A549 (cell line): ENCODE results near the gene CAV1. TPM values are rescaled to one million over a fixed set of nuclear protein-coding genes. Genes with fewer than 3 reads are reported as not detected.

ENCODE experiments used
- ATAC-seq, 2 experiments: fragments of 200-7000 bp in 1 of 2; fragments of >200 bp in 1 of 2; cut with Nextera tagmentation in 1 of 2; cut with Tn5 transposase in 1 of 2; 3 replicates each; pipeline versions ENCODE4 v1.8.0 to v1.9.1; 2018 to 2020; ENCODE audit warnings: mild to moderate bottlenecking in 1 of 2, moderate library complexity in 1 of 2
- CTCF ChIA-PET: fragments of 300-600 bp; sonication (Branson Sonifier 250); formaldehyde crosslinking; extraction: SDS; loops from one replicate; lab custom pipeline; 2021; ENCODE audit warnings: antibody characterized with exemption, inconsistent platforms; lab: Yijun Ruan, JAX
- POLR2A ChIA-PET: fragments of 350-600 bp; formaldehyde crosslinking; extraction: SDS; loops from one replicate; lab custom pipeline; 2021; ENCODE audit warnings: antibody characterized with exemption, inconsistent platforms; lab: Yijun Ruan, JAX
- DNase-seq, 2 experiments: peaks; one replicate each; pipeline versions ENCODE4 v3.0.0 to v3.0.0-alpha.2; 2011 to 2016; ENCODE audit warnings: low read depth in 1 of 2, low spot score in 1 of 2
- FAIRE-seq: peaks from 2 replicates; lab custom pipeline; 2011; peaks lifted over from hg19 to GRCh38; lab: Jason Lieb, UNC
- H3K27ac ChIP-seq, 2 experiments: fragments of >200 bp; sonication (Bioruptor Twin); formaldehyde crosslinking; 3 replicates each; pipeline ENCODE4 v1.5.1; 2016 to 2017
- H3K4me1 ChIP-seq: fragments of >200 bp; sonication (Bioruptor Twin); formaldehyde crosslinking; 3 replicates; pipeline ENCODE4 v1.6.1; 2016
- H3K4me2 ChIP-seq: fragments of >200 bp; sonication (Bioruptor Twin); formaldehyde crosslinking; 3 replicates; pipeline ENCODE4 v1.6.1; 2016
- H3K4me3 ChIP-seq: fragments of >200 bp; sonication (Bioruptor Twin); formaldehyde crosslinking; 3 replicates; pipeline ENCODE4 v1.5.1; 2016
- H3K9me3 ChIP-seq: fragments of >200 bp; sonication (Bioruptor Twin); formaldehyde crosslinking; 3 replicates; pipeline ENCODE4 v1.6.1; 2016
- CBX2 ChIP-seq: fragments of 200-600 bp; sonication (generic); IDR thresholded peaks from 2 replicates; pipeline ENCODE4 v1.6.1; 2016; ENCODE audit warnings: low read depth, mild to moderate bottlenecking, borderline replicate concordance
- EHMT2 ChIP-seq: fragments of 200-600 bp; sonication (generic); IDR thresholded peaks from 2 replicates; pipeline ENCODE4 v1.6.1; 2016; ENCODE audit warnings: antibody characterized with exemption, low read depth, mild to moderate bottlenecking, moderate library complexity
- EP300 ChIP-seq, 2 experiments: fragments of >200 bp; sonication (Bioruptor Twin); formaldehyde crosslinking; IDR thresholded peaks; 2 replicates in 1 of 2; 3 replicates in 1 of 2; pipeline ENCODE4 v1.6.1; 2016 to 2017
- FOSB ChIP-seq: fragments of 250-450 bp; sonication (Bioruptor Pico); IDR thresholded peaks from 2 replicates; pipeline ENCODE4 v1.5.0; 2020; ENCODE audit warnings: mild to moderate bottlenecking, moderate library complexity
- HOXA7 ChIP-seq: fragments of 250-450 bp; sonication (Bioruptor Pico); IDR thresholded peaks from 2 replicates; pipeline ENCODE4 v1.5.0; 2020; ENCODE audit warnings: mild to moderate bottlenecking, moderate library complexity
- HOXB5 ChIP-seq: fragments of 250-450 bp; sonication (Bioruptor Pico); IDR thresholded peaks from 2 replicates; pipeline ENCODE4 v1.5.0; 2020; ENCODE audit warnings: mild to moderate bottlenecking, moderate library complexity
- MYC ChIP-seq: IDR thresholded peaks from 2 replicates; pipeline ENCODE4 v1.6.1; 2012; ENCODE audit warnings: mild to moderate bottlenecking, inconsistent platforms, low read length, improper control_type of control experiment, borderline replicate concordance
- POLR2AphosphoS2 ChIP-seq: conservative IDR thresholded peaks from 2 replicates; pipeline ENCODE4 v1.6.1; 2012; ENCODE audit warnings: low read length, improper control_type of control experiment, inconsistent platforms
- RAD21 ChIP-seq, 2 experiments: fragments of >200 bp in 1 of 2; sonication (Bioruptor Twin) in 1 of 2; formaldehyde crosslinking in 1 of 2; IDR thresholded peaks in 1 of 2; conservative IDR thresholded peaks in 1 of 2; 2 replicates in 1 of 2; 3 replicates in 1 of 2; pipeline ENCODE4 v1.6.1; 2012 to 2018; ENCODE audit warnings: inconsistent platforms in 1 of 2
- WGBS: methylation state at CpG from one replicate; pipeline ENCODE4 v1.1.6; 2017; ENCODE audit errors: missing lambda C conversion rate; 5-methylcytosine and 5-hydroxymethylcytosine counted together
- polyA plus RNA-seq, 4 experiments: library from polyadenylated mRNA; depleted of rRNA in 3 of 4; stranded (reverse); fragments of >200 nt; fragmentation: RNase III in 1 of 4; extraction: RNeasy Plus Mini Kit Qiagen cat#74134 plus additional on column Dnase treatment in 1 of 4; gene quantifications; 2 replicates in 3 of 4; 3 replicates in 1 of 4; pipeline ENCODE4 v1.2.3, GENCODE V29; 2011 to 2017
- TF ChIP-seq, protein P1 (sequence below): IDR thresholded peaks from 2 replicates; pipeline ENCODE4 v1.6.1; 2012
- TF ChIP-seq, protein P2 (sequence below): fragments of >200 bp; sonication (Bioruptor Twin); formaldehyde crosslinking; IDR thresholded peaks from 3 replicates; pipeline ENCODE4 v1.5.1; 2016
- TF ChIP-seq, protein P3 (sequence below): fragments of >200 bp; sonication (Bioruptor Twin); formaldehyde crosslinking; IDR thresholded peaks from 2 replicates; pipeline ENCODE4 v1.6.1; 2016
- TF ChIP-seq, protein P4 (sequence below): fragments of 250-450 bp; sonication (Bioruptor Pico); IDR thresholded peaks from 2 replicates; pipeline ENCODE4 v1.5.0; 2021; ENCODE audit warnings: mild to moderate bottlenecking, moderate library complexity, borderline replicate concordance

The CAV1 gene
- polyA plus RNA-seq, 2 of the 4 experiments (the other 2 are of a cell fraction): 365 to 493 TPM

DNA sequence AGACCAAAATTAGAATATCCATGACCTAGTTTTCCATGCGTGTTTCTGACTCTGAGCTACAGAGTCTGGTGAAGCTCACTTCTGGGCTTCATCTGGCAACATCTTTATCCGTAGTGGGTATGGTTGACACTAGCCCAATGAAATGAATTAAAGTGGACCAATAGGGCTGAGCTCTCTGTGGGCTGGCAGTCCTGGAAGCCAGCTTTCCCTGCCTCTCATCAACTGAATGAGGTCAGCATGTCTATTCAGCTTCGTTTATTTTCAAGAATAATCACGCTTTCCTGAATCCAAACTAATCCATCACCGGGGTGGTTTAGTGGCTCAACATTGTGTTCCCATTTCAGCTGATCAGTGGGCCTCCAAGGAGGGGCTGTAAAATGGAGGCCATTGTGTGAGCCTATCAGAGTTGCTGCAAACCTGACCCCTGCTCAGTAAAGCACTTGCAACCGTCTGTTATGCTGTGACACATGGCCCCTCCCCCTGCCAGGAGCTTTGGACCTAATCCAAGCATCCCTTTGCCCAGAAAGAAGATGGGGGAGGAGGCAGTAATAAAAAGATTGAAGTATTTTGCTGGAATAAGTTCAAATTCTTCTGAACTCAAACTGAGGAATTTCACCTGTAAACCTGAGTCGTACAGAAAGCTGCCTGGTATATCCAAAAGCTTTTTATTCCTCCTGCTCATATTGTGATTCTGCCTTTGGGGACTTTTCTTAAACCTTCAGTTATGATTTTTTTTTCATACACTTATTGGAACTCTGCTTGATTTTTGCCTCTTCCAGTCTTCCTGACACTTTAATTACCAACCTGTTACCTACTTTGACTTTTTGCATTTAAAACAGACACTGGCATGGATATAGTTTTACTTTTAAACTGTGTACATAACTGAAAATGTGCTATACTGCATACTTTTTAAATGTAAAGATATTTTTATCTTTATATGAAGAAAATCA, 35.5 kb downstream of the CAV1 start (continued):
- TF ChIP-seq EHMT2 (no peak), RAD21 (conservative IDR thresholded peaks at IDR 0.05 in 1 of 2, IDR thresholded peaks at IDR 0.05 in 1 of 2) (no peak), POLR2AphosphoS2 (no peak)
- TF ChIP-seq, protein P1, sequence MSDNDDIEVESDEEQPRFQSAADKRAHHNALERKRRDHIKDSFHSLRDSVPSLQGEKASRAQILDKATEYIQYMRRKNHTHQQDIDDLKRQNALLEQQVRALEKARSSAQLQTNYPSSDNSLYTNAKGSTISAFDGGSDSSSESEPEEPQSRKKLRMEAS: no peak
- TF ChIP-seq, protein P2, sequence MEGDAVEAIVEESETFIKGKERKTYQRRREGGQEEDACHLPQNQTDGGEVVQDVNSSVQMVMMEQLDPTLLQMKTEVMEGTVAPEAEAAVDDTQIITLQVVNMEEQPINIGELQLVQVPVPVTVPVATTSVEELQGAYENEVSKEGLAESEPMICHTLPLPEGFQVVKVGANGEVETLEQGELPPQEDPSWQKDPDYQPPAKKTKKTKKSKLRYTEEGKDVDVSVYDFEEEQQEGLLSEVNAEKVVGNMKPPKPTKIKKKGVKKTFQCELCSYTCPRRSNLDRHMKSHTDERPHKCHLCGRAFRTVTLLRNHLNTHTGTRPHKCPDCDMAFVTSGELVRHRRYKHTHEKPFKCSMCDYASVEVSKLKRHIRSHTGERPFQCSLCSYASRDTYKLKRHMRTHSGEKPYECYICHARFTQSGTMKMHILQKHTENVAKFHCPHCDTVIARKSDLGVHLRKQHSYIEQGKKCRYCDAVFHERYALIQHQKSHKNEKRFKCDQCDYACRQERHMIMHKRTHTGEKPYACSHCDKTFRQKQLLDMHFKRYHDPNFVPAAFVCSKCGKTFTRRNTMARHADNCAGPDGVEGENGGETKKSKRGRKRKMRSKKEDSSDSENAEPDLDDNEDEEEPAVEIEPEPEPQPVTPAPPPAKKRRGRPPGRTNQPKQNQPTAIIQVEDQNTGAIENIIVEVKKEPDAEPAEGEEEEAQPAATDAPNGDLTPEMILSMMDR: no peak

DNA sequence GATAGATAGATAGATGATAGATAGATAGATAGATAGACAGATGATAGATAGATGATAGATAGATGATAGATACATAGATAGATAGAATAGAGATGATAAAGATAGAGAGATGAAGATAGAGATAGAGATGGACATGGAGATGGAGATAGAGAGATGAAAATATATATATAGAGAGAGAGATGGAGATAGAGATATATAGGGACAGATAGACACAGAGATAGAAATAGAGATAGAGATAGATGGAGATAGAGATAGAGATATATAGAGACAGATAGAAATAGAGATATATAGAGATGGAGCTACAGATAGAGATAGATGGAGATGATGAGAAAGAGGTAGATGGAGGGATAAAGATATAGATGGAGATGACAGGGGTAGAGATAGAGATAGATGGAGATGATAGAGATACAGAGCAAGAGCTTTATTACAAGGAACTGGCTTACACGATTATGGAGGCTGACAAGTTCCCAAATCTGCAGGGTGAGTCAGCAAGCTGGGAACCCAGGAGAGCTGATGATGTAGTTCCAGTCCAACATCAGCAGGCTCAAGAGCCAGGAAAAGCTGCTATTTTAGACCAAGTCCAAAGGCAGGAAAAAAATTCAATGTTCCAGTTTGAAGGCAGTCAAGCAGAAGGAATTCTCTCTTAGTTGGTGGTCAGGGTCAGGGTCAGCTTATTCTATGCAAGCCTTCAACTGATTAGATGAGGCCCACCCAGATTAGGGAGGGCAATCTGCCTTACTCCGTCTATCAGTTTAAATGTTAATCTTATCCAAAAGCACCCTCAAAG, 37.1 kb downstream of the CAV1 start:
- DNase-seq (no peak), ATAC-seq (0 out of 6 replicates have a peak, but pooled peaks of 1 of the 2 experiments have one; percentile 5), FAIRE-seq (no peak)
- H3K27ac ChIP-seq: no peak overlapping the region
- peaks cover 27% of the 10 kb centered on the region for H3K4me1 ChIP-seq
- TF ChIP-seq HOXB5 (CRISPR knock-in tag) (no peak), EP300 (IDR thresholded peaks at IDR 0.05) (no peak), CBX2 (no peak)
- TF ChIP-seq, protein P3, sequence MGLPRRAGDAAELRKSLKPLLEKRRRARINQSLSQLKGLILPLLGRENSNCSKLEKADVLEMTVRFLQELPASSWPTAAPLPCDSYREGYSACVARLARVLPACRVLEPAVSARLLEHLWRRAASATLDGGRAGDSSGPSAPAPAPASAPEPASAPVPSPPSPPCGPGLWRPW: no peak
- WGBS: 59% methylated on average over 2 of the region's 2 CpGs
- CTCF ChIA-PET: interaction anchor here (1.0 to 2.1 kb wide), 2 partner anchors 35 to 303 kb away, joined by 3 to 7 read pairs; no protein-coding TSS in a partner anchor
- POLR2A ChIA-PET: interaction anchor here (0.5 kb wide), 1 partner anchor 36 kb away, joined by 3 read pairs; no protein-coding TSS in a partner anchor
- no peaks in the 10 kb centered on the region for H3K9me3 ChIP-seq
- no peak overlapping the region for H3K4me3 ChIP-seq
- H3K4me2 ChIP-seq: no peak overlapping the region

DNA sequence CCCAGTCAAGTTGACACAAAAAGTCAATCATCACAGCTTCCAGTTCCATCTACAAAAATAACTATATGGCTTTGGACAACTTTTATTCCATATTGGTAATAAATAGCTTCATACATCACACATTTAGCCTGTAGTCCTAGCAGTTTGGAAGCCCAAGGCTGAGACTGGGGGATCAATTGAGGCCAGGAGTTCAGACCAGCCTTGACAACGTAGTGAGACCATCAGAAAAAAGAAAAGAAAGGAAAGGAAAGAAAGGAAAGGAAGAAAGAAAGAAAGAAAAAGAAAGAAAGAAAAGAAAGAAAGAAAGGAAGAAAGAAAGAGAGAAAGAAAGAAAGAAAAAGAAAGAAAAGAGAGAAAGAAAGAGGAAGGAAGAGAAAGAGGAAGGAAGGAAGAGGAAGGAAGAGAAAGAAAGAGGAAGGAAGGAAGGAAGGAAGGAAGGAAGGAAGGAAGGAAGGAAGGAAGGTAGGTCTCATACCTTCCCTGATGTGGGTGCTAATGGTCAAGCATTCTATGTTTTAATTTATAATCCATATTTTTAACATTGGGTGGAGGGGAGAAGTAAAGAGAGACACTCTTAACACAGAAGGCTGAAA, 37.8 kb downstream of the CAV1 start:
- ChIA-PET CTCF (interaction anchor here (1.0 to 2.1 kb wide), 2 partner anchors 36 to 303 kb away, joined by 3 to 7 read pairs; no protein-coding TSS in a partner anchor), POLR2A (interaction anchor here (0.5 kb wide), 1 partner anchor 36 kb away, joined by 3 read pairs; no protein-coding TSS in a partner anchor)
- FAIRE-seq (no peak), DNase-seq (no peak), ATAC-seq (no peak)
- Histone ChIP-seq H3K27ac (no peak overlapping the region), H3K4me1 (peaks cover 30% of the 10 kb centered on the region), H3K4me2 (no peak overlapping the region), H3K9me3 (no peaks in the 10 kb centered on the region), H3K4me3 (no peak overlapping the region)
- 96% methylated on average over 1 of the region's 1 CpG for WGBS
- TF ChIP-seq MYC (no peak), HOXA7 (CRISPR knock-in tag) (0 out of 2 replicates have a peak, but pooled peaks have one; percentile 43), FOSB (CRISPR knock-in tag) (peak; percentile 63; the same call in 1 of the 2 replicates)
- TF ChIP-seq, protein P4, sequence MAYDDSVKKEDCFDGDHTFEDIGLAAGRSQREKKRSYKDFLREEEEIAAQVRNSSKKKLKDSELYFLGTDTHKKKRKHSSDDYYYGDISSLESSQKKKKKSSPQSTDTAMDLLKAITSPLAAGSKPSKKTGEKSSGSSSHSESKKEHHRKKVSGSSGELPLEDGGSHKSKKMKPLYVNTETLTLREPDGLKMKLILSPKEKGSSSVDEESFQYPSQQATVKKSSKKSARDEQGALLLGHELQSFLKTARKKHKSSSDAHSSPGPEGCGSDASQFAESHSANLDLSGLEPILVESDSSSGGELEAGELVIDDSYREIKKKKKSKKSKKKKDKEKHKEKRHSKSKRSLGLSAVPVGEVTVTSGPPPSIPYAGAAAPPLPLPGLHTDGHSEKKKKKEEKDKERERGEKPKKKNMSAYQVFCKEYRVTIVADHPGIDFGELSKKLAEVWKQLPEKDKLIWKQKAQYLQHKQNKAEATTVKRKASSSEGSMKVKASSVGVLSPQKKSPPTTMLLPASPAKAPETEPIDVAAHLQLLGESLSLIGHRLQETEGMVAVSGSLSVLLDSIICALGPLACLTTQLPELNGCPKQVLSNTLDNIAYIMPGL (CRISPR knock-in tag): no peak
